Right lobe of liver (tissue), 6 donors: Measurements from ENCODE around the gene DLG2. TPM values are rescaled to one million over a fixed set of nuclear protein-coding genes. Genes with fewer than 3 reads are reported as not detected.

Source experiments
- ATAC-seq, 4 donors: fragments of 200-7000 bp; cut with Tn5 transposase; one replicate each; pipeline ENCODE4 v1.9.1; 2020; ENCODE audit warnings: mild to moderate bottlenecking in 4 of 4, moderate library complexity in 4 of 4
- DNase-seq, 3 donors: peaks; one replicate each; pipeline ENCODE4 v3.0.0-alpha.2; 2020
- H3K27ac ChIP-seq, 3 donors: fragments of 200-600 bp; one replicate each; pipeline ENCODE4 v1.8.0; 2022
- H3K27me3 ChIP-seq, 2 donors: fragments of 200-600 bp; one replicate each; pipeline ENCODE4 v1.8.0; 2022
- H3K36me3 ChIP-seq, 4 donors: fragments of 200-600 bp; sonication (generic) in 1 of 4; one replicate each; pipeline versions ENCODE4 v1.5.1 to v1.8.0; 2017 to 2022; ENCODE audit warnings: control low read depth in 1 of 4
- H3K4me1 ChIP-seq, 4 donors: fragments of 200-600 bp; sonication (generic) in 1 of 4; one replicate each; pipeline versions ENCODE4 v1.5.1 to v1.8.0; 2017 to 2022; ENCODE audit warnings: control low read depth in 1 of 4
- H3K4me3 ChIP-seq, 3 donors: fragments of 200-600 bp; one replicate each; pipeline ENCODE4 v1.8.0; 2022
- H3K9me3 ChIP-seq, 4 donors: fragments of 200-600 bp; sonication (generic) in 1 of 4; one replicate each; pipeline versions ENCODE4 v1.5.1 to v1.8.0; 2017 to 2022; ENCODE audit warnings: control low read depth in 1 of 4
- CTCF ChIP-seq, 4 donors: fragments of 200-600 bp in 3 of 4; fragments of 450-650 bp in 1 of 4; IDR thresholded peaks; one replicate each; pipeline versions ENCODE4 v1.5.1 to v1.8.0; 2016 to 2022; ENCODE audit warnings: antibody characterized with exemption in 4 of 4, mild to moderate bottlenecking in 2 of 4
- POLR2A ChIP-seq: fragments of 450-650 bp; IDR thresholded peaks from one replicate; pipeline ENCODE4 v1.6.1; 2017; ENCODE audit warnings: antibody characterized with exemption, mild to moderate bottlenecking
- WGBS: methylation state at CpG from one replicate; pipeline ENCODE4 v1.1.6; 2018; ENCODE audit warnings: low coverage, low lambda C conversion rate; ENCODE audit not compliant: insufficient coverage; ENCODE audit errors: missing lambda C conversion rate; 5-methylcytosine and 5-hydroxymethylcytosine counted together
- intact Hi-C, 2 donors: fragments of 100-400 bp; cut with DNase I; formaldehyde crosslinking; loops; one replicate each; pipeline versions ENCODE4 v1.11.2 to v1.14.1; 2022
- total RNA-seq, 6 experiments: library from RNA; depleted of rRNA in 2 of 6; stranded (reverse); fragments of >200 nt in 2 of 6; fragmentation: NEBNext Ultra II Directional in 3 of 6; extraction: Animal tissue kit (Norgen Biotek cat#: 25700) in 3 of 6; gene quantifications; one replicate each; pipeline versions ENCODE4 v1.1.0 to v1.2.4, GENCODE V29; 2016 to 2023
- donor health status: DM: no; HTN: yes; CAD: no.
- donor health status: DM: no; HTN: no; CAD: no.
- donor health status: DM: no; HTN: no; CAD: no.
- donor health status: DM: no; HTN: yes; CAD: no.
- donor health status: DM: no; HTN: yes; CAD: no.

DLG2 gene
- total RNA-seq, 6 experiments from 2014 or later = 1.2 to 6.4 (median 2.5) TPM

DNA sequence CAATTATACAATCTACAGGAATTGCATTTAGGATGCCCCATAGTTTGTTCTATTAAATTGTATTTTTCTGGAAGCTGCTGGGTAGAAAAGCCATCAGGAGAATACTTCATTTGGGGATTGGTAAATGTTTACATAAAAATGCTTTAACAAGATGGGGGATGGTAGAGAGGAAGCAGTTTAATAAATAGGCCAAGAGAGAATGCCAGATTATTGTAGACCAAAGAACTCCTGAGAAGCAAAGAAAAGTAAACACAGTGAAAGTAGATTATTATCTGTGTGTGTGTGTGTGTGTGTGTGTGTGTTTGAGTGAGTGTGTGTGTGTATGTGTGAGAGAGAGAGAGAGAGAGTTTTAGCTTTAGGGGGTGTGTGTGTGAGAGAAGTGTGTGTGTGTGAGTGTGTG, 1520.6 kb downstream of the DLG2 start:
- Histone ChIP-seq H3K36me3 (no peaks in the 10 kb centered on the region), H3K4me1 (peaks cover 0 to 5% (median 0%) of the 10 kb centered on the region in 4 donors), H3K27me3 (no peaks in the 10 kb centered on the region), H3K9me3 (no peaks in the 10 kb centered on the region), H3K4me3 (no peak overlapping the region), H3K27ac (no peak overlapping the region)
- intact Hi-C loops = no loop called here
- no peak for DNase-seq
- TF ChIP-seq POLR2A (no peak), CTCF (IDR thresholded peaks at IDR 0.05) (no peak)
- ATAC-seq = peak; percentile 45 to 82 (median 76)

DNA sequence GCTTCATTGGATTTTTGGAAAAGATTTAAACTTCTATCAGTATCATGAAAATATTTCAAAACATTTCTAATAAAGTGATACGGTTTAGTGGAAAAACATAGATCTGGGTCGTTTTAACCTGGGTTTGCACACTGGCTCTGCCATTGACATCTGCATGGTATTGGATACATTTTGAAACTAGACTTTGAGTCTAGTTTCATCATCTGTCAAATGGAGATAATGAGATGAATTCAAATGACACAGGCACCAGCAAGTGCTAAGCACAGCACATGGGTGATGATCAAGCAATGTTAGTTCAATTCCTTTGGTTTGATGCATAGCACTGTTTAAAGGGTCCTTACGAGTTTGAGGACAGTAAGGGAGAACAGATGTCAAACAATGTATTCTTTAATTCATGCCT, 1522.0 kb downstream of the DLG2 start:
- peak in 1 of 4 donors; percentile 10 for ATAC-seq
- 54% methylated on average over 3 of the region's 3 CpGs for WGBS
- Histone ChIP-seq H3K9me3 (no peaks in the 10 kb centered on the region), H3K4me3 (no peak overlapping the region), H3K27ac (no peak overlapping the region), H3K36me3 (no peaks in the 10 kb centered on the region), H3K4me1 (peaks cover 0 to 5% (median 0%) of the 10 kb centered on the region in 4 donors), H3K27me3 (no peaks in the 10 kb centered on the region)
- DNase-seq = no peak
- TF ChIP-seq POLR2A (no peak), CTCF (IDR thresholded peaks at IDR 0.05) (no peak)
- intact Hi-C loops = no loop called here

DNA sequence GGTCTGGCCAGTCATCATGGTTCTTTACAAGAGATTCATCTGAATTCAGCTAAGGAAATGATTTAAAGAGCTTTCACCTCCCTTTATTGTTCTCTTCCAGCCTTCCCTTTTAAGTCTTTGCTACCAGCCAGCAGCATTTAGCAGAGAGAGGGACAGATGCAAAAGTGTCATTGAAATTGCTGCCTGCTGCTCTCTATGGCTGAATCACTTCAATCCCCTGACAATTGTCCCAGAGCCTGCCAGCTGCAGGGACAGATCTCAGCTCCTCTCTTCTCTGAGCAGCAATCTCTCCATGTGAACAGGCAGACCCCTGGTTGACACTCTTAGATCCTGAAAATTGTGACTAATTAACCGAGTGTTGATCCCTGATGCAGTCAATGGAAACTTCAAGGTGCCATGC, 1524.0 kb downstream of the DLG2 start:
- H3K4me3 ChIP-seq = no peak overlapping the region
- no peaks in the 10 kb centered on the region for H3K36me3 ChIP-seq
- H3K4me1 ChIP-seq = peaks cover 0 to 5% (median 0%) of the 10 kb centered on the region in 4 donors
- ATAC-seq = no peak
- no peak overlapping the region for H3K27ac ChIP-seq
- DNase-seq = no peak
- no peaks in the 10 kb centered on the region for H3K9me3 ChIP-seq
- no peaks in the 10 kb centered on the region for H3K27me3 ChIP-seq
- 60% methylated on average over 1 of the region's 1 CpG for WGBS
- intact Hi-C loops = no loop called here
- TF ChIP-seq POLR2A = no peak
- no peak for TF ChIP-seq CTCF (IDR thresholded peaks at IDR 0.05)

DNA sequence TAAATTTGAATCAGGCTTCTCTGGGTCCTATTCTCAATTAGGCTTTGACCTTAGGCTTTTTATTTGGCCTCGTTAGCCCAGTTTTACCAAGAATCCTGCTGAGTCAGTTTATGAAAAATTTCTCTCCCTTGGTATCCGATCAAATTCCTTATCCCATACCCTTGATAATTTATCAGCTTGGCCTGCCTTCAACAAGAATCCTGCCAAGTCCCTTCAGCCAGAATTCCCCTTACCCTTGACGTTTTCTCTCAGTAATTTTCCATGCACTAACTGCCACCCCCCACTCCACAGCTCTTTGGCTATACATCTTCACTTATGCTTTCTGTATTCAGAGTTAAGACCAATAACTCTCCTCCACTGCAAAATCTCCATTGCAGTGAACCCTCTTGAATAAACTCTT, 1530.0 kb downstream of the DLG2 start:
- TF ChIP-seq CTCF (IDR thresholded peaks at IDR 0.05) (no peak), POLR2A (no peak)
- intact Hi-C loops = no loop called here
- H3K27ac ChIP-seq = no peak overlapping the region
- H3K4me1 ChIP-seq = no peaks in the 10 kb centered on the region
- DNase-seq = no peak
- H3K27me3 ChIP-seq = no peaks in the 10 kb centered on the region
- H3K36me3 ChIP-seq = no peaks in the 10 kb centered on the region
- no peak for ATAC-seq
- no peaks in the 10 kb centered on the region for H3K9me3 ChIP-seq
- WGBS = 62% methylated on average over 3 of the region's 3 CpGs
- H3K4me3 ChIP-seq = no peak overlapping the region
